Ishikawa (cell line): ENCODE results near the gene ATP6V1E1.

Experiments
- EGR1 ChIP-seq: IDR thresholded peaks from 2 replicates; pipeline ENCODE4 v1.6.1; 2012
- EP300 ChIP-seq: IDR thresholded peaks from 2 replicates; pipeline ENCODE4 v1.6.1; 2012; ENCODE audit warnings: borderline replicate concordance
- TAF1 ChIP-seq: IDR thresholded peaks from 2 replicates; pipeline ENCODE4 v1.6.1; 2012; ENCODE audit warnings: low read depth, mild to moderate bottlenecking
- YY1 ChIP-seq: IDR thresholded peaks from 2 replicates; pipeline ENCODE4 v1.6.1; 2012; ENCODE audit warnings: low read depth

GRCh38 chr22:17592201-17592600 is 36.3 kb downstream of the ATP6V1E1 start:
- TF ChIP-seq EP300 (no peak), YY1 (no peak), TAF1 (no peak), EGR1 (no peak)
